Peyer's patch (tissue), 4 donors: ENCODE results near the gene DOK5.

Source experiments
- POLR2A ChIP-seq, 2 donors: fragments of 450-650 bp; IDR thresholded peaks; one replicate each; pipeline ENCODE4 v1.5.1; 2017; ENCODE audit warnings: antibody characterized with exemption in 2 of 2, mild to moderate bottlenecking in 2 of 2, moderate library complexity in 2 of 2
- TF ChIP-seq, protein P1 (sequence below), 6 experiments: fragments of 450-650 bp in 4 of 6; fragments of 200-600 bp in 2 of 6; sonication (generic) in 1 of 6; IDR thresholded peaks; one replicate each; pipeline ENCODE4 v1.5.1; 2017 to 2019; ENCODE audit warnings: antibody characterized with exemption in 6 of 6, mild to moderate bottlenecking in 3 of 6, moderate library complexity in 1 of 6

DNA sequence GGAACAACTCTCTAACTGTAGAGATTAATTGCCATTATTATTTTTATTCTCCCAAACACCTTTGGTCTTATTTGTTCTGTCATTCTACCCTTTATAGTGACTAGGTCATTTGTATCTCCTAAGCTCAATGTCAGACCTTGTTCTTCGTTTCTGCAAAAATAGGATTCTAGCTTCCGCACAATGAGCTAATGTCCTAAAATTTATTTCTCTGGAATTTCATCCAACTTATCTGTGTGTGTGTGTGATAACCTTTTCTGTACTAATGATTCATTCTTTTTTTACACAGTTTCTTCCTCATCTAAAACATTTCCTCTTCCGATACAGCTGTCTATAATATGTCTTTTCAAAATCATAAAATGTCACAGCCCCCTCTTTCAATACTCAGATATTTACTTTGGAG, 84.5 kb downstream of the DOK5 start:
- TF ChIP-seq, protein P1, sequence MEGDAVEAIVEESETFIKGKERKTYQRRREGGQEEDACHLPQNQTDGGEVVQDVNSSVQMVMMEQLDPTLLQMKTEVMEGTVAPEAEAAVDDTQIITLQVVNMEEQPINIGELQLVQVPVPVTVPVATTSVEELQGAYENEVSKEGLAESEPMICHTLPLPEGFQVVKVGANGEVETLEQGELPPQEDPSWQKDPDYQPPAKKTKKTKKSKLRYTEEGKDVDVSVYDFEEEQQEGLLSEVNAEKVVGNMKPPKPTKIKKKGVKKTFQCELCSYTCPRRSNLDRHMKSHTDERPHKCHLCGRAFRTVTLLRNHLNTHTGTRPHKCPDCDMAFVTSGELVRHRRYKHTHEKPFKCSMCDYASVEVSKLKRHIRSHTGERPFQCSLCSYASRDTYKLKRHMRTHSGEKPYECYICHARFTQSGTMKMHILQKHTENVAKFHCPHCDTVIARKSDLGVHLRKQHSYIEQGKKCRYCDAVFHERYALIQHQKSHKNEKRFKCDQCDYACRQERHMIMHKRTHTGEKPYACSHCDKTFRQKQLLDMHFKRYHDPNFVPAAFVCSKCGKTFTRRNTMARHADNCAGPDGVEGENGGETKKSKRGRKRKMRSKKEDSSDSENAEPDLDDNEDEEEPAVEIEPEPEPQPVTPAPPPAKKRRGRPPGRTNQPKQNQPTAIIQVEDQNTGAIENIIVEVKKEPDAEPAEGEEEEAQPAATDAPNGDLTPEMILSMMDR (IDR thresholded peaks at IDR 0.05), result no peak
- TF ChIP-seq POLR2A (IDR thresholded peaks at IDR 0.05), result no peak
